Omental fat pad (tissue), 4 donors: ENCODE results near the gene LCLAT1. TPM values are rescaled to one million over a fixed set of nuclear protein-coding genes. Genes with fewer than 3 reads are reported as not detected.

Source experiments
- ATAC-seq: fragments of 150-250 bp; one replicate; pipeline ENCODE4 v1.9.1; 2016; ENCODE audit warnings: mild to moderate bottlenecking, moderate library complexity; ENCODE audit not compliant: low FRiP score
- DNase-seq: peaks from one replicate; pipeline ENCODE4 v3.0.0-alpha.2; 2019; ENCODE audit warnings: low spot score
- total RNA-seq, 4 donors: library from RNA; depleted of rRNA; stranded (reverse); fragments of >200 nt; gene quantifications; one replicate each; pipeline ENCODE4 v1.1.0, GENCODE V29; 2016
- TF ChIP-seq, protein P1 (sequence below), 3 donors: fragments of 450-650 bp; IDR thresholded peaks; one replicate each; pipeline ENCODE4 v1.5.1; 2016 to 2017; ENCODE audit warnings: antibody characterized with exemption in 3 of 3, mild to moderate bottlenecking in 3 of 3, moderate library complexity in 2 of 3

LCLAT1 gene
- total RNA-seq, 4 donors from 2014 or later, result 6.7 to 10.9 (median 8.7) TPM

DNA sequence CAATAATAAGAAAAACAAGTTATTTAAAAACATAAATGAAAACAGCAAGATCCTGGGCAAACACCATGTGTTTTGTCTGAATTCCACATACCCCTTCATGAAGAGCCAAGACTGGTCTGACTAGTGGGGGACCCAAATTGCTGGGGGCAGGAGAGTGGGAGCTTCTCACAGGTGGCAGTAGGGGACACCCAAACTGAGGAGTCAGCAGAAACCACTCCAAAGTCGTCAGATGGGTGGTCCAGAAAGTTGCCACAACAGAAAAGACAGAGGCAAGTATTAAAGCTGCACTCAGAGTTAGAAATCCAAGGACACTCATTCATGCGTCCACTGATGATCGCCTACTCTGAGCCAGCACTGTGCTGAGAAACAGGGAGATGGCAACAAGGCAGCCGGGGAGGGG, 12.3 kb upstream of the LCLAT1 start:
- TF ChIP-seq, protein P1, sequence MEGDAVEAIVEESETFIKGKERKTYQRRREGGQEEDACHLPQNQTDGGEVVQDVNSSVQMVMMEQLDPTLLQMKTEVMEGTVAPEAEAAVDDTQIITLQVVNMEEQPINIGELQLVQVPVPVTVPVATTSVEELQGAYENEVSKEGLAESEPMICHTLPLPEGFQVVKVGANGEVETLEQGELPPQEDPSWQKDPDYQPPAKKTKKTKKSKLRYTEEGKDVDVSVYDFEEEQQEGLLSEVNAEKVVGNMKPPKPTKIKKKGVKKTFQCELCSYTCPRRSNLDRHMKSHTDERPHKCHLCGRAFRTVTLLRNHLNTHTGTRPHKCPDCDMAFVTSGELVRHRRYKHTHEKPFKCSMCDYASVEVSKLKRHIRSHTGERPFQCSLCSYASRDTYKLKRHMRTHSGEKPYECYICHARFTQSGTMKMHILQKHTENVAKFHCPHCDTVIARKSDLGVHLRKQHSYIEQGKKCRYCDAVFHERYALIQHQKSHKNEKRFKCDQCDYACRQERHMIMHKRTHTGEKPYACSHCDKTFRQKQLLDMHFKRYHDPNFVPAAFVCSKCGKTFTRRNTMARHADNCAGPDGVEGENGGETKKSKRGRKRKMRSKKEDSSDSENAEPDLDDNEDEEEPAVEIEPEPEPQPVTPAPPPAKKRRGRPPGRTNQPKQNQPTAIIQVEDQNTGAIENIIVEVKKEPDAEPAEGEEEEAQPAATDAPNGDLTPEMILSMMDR (IDR thresholded peaks at IDR 0.05), result no peak
- no peak for ATAC-seq

DNA sequence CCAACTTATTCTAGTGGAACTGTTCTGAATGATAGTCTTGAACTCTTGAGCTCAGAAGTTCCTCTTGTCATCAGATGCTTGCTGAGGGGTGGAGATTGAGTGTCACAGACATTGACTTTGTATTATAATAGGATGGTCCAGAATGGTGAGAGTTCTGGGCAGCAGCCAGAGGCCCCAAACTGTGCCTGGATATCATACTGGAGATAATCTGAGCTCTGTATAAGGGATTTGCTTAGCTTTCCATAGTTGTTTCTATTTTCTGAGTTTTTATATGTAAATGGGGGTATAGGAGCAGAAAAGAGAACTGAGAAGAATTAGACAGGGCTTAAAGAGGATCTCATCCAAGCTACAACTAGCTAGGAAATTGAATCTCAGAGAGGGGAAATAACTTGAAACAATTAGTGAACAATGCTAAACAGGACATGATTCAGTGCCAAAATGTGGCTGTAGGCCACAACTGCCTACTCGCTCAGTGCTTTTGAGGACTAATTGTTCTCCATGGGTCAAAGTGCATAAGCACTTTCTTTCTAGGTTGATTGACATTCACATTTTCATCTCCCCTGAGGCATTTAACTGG, 10.1 kb upstream of the LCLAT1 start:
- no peak for ATAC-seq
- DNase-seq, result no peak
- TF ChIP-seq, protein P1 (IDR thresholded peaks at IDR 0.05), result no peak

More for the DNA sequence above, 12.3 kb upstream of the LCLAT1 start:
- no peak for DNase-seq

DNA sequence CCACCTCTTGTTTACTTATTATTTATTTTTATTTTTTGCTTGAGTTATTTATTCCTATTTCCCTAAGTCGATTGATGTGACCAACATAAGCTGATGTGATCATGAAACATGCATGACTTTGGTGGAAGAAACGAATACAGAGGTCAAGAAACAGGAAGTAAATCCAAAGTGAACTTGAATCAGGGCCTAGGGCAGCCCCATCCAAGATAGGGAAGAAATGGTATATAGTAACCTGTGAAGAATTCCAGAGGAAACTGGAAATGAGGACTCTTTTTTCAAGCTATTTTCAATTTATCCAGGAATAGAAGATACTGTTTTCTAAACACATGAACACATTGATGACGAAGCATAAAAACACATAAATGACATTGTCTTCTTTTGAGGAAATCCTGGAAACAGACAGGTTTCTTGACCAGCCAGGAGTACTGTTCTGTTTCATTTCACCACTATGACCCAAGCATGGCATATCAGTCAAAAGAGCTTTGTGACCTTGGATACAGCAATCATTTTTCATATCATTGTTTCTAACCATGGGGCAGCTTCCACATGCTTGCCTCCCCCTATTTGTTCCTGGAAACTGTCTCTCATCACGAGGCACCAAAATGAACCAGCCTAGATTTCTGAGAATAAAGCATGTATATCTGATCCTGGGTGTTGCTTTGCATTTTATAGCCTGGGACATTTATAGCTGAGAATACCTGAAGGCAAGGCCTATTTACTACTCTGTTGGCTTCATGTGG, 9.1 kb upstream of the LCLAT1 start:
- no peak for ATAC-seq
- TF ChIP-seq, protein P1 (IDR thresholded peaks at IDR 0.05), result no peak

DNA sequence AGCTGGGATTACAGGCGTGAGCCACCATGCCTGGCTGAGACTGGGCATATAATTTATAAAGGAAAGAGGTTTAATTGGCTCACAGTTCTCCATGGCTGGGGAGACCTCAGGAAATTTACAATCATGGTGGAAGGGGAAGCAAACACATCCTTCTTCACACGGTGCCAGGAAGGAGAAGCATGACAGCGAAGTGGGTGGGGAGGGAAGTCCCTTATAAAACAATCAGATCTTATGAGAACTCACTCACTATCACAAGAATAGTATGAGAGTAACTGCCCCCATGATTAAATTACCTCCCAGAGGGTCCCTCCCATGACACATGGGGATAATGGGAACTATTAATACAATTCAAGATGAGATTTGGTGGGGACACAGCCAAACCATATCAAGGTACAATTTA, 7.8 kb upstream of the LCLAT1 start:
- TF ChIP-seq, protein P1 (IDR thresholded peaks at IDR 0.05), result no peak
- DNase-seq, result no peak
- ATAC-seq, result no peak

More for the DNA sequence above, 9.1 kb upstream of the LCLAT1 start:
- DNase-seq, result no peak

DNA sequence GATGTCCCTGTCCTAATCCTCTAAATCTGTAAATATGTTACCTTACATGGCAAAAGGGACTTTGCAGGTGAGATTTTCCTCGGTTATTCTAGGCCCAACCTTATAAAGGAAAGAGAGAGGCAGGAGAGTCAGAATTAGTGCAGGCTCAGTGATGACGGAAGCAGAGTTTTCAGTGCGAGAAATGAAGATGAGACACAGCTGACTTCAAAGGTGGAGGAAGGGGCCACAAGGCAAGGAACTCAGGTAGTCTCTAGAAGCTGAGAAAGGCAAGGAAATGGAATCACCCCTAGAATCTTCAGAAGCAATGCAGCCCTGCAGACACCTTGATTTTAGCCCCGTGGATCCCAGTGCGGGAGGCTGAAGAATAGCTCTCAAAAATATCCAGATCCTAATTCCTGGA, 7.2 kb upstream of the LCLAT1 start:
- no peak for DNase-seq
- TF ChIP-seq, protein P1 (IDR thresholded peaks at IDR 0.05), result no peak
- ATAC-seq, result no peak

DNA sequence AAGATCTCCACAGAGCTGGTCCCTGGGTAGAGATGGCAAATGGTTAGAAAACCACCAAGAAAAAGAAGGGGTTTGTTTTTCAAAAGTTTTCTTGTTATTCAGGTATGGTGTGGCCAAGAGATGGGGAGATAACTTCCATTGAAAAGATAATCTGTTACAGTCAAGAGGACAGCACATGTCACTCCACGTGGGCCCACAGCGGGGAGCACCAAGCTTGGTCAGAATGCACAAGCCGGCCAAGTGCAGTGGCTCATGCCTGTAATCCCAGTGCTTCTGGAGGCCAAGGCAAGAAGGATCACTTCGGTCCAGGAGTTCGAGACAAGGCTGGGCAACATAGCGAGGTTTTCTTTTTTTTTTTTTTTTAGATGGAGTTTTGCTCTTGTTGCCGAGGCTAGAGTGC, 6.0 kb upstream of the LCLAT1 start:
- TF ChIP-seq, protein P1 (IDR thresholded peaks at IDR 0.05), result no peak
- DNase-seq, result no peak

DNA sequence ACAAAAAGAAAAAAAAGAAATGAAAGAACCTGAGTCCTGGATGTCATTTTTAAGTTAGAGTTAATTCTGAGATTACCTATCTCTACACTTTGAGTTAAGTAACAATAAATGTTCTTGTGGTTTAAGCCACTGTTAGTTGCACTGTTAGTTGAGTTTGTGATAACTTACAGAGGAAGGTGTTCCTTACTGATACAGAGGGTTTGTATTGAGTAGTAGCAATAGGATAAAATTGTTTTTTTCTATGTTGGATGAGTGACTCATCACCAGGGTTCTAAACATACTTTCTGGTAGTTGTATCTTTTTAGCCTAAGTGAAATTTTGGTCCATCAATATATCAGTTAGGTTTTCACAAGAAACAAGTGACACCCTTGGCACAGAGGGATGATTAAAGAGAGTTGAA, 4.0 kb upstream of the LCLAT1 start:
- TF ChIP-seq, protein P1 (IDR thresholded peaks at IDR 0.05), result no peak
- DNase-seq (no peak), ATAC-seq (no peak)

More for the DNA sequence above, 6.0 kb upstream of the LCLAT1 start:
- ATAC-seq, result no peak
